ENCODE measurements around the gene PIGP. TPM values are rescaled to one million over a fixed set of nuclear protein-coding genes. Genes with fewer than 3 reads are reported as not detected.

The PIGP gene
- total and polyA plus RNA-seq, 2 of the 13 experiments (the other 11 are each of a cell fraction or from before 2014, with no cell fraction given): 14.8 to 33.4 TPM

DNA sequence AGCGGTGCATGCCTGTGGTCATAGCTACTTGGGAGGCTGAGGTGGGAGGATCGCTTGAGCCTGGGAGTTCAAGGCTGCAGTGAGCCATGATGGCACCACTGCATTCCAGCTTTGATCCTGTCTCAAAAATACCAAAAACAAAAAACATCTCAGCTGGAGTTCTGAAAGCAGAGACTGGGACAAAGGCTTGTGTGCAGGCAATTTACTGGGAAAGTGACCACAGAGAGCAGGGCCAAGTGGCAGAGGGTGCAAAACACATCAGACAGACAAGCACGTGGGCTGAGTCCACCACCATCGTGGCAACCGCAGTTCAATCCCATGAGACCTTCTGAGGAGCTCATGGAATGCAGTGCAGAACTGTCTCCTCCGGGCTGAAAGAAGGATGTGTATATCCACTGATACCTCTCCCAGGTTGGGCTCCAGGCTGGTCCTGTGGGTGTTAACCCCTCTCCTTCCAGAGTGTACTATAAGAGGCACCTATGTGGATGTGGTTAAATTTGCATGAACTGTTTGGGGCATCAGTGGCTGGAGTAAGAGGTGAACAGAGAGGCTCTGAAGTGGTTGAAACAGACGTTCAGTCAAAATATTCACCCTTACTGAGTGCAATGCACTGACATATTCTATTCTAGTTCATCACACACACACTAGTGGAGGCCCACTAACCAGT, 10.8 kb downstream of the PIGP start (continued):
- TF ChIP-seq, protein P1, sequence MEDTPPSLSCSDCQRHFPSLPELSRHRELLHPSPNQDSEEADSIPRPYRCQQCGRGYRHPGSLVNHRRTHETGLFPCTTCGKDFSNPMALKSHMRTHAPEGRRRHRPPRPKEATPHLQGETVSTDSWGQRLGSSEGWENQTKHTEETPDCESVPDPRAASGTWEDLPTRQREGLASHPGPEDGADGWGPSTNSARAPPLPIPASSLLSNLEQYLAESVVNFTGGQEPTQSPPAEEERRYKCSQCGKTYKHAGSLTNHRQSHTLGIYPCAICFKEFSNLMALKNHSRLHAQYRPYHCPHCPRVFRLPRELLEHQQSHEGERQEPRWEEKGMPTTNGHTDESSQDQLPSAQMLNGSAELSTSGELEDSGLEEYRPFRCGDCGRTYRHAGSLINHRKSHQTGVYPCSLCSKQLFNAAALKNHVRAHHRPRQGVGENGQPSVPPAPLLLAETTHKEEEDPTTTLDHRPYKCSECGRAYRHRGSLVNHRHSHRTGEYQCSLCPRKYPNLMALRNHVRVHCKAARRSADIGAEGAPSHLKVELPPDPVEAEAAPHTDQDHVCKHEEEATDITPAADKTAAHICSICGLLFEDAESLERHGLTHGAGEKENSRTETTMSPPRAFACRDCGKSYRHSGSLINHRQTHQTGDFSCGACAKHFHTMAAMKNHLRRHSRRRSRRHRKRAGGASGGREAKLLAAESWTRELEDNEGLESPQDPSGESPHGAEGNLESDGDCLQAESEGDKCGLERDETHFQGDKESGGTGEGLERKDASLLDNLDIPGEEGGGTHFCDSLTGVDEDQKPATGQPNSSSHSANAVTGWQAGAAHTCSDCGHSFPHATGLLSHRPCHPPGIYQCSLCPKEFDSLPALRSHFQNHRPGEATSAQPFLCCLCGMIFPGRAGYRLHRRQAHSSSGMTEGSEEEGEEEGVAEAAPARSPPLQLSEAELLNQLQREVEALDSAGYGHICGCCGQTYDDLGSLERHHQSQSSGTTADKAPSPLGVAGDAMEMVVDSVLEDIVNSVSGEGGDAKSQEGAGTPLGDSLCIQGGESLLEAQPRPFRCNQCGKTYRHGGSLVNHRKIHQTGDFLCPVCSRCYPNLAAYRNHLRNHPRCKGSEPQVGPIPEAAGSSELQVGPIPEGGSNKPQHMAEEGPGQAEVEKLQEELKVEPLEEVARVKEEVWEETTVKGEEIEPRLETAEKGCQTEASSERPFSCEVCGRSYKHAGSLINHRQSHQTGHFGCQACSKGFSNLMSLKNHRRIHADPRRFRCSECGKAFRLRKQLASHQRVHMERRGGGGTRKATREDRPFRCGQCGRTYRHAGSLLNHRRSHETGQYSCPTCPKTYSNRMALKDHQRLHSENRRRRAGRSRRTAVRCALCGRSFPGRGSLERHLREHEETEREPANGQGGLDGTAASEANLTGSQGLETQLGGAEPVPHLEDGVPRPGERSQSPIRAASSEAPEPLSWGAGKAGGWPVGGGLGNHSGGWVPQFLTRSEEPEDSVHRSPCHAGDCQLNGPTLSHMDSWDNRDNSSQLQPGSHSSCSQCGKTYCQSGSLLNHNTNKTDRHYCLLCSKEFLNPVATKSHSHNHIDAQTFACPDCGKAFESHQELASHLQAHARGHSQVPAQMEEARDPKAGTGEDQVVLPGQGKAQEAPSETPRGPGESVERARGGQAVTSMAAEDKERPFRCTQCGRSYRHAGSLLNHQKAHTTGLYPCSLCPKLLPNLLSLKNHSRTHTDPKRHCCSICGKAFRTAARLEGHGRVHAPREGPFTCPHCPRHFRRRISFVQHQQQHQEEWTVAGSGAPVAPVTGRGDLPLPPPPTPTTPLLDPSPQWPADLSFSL (CRISPR knock-in tag; IDR thresholded peaks at IDR 0.05): no peak
- TF ChIP-seq, protein P2, sequence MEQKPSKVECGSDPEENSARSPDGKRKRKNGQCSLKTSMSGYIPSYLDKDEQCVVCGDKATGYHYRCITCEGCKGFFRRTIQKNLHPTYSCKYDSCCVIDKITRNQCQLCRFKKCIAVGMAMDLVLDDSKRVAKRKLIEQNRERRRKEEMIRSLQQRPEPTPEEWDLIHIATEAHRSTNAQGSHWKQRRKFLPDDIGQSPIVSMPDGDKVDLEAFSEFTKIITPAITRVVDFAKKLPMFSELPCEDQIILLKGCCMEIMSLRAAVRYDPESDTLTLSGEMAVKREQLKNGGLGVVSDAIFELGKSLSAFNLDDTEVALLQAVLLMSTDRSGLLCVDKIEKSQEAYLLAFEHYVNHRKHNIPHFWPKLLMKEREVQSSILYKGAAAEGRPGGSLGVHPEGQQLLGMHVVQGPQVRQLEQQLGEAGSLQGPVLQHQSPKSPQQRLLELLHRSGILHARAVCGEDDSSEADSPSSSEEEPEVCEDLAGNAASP (CRISPR knock-in tag; IDR thresholded peaks at IDR 0.05; ENCODE audit: borderline replicate concordance): no peak
- TF ChIP-seq SMAD9 (CRISPR knock-in tag; IDR thresholded peaks at IDR 0.05) (no peak), RARA (CRISPR knock-in tag; IDR thresholded peaks at IDR 0.05) (no peak), ZNF432 (CRISPR knock-in tag; IDR thresholded peaks at IDR 0.05; ENCODE audit: borderline replicate concordance) (no peak)
